HG03095 (cell line): ENCODE data around the gene JTB.
"Not testable (repeated sequence)": the region's sequence is repeated elsewhere in the genome, so short reads cannot be mapped to it uniquely, and the experiment has no call there.

Source experiments
- ATAC-seq: cut with Tn5 transposase; IDR thresholded peaks from one replicate; pipeline ENCODE4 v1.9.1; 2021; ENCODE audit warnings: moderate library complexity; ENCODE audit not compliant: unreplicated experiment

Gene JTB

GRCh38 chr1:153979091-153979490, 1.6 kb upstream of the JTB start:
- ATAC-seq: not testable (repeated sequence)

GRCh38 chr1:153978274-153978909, 918 bp upstream of the JTB start:
- no peak for ATAC-seq

- no peak for ATAC-seq
These were observed 640 bp downstream of the JTB start for GRCh38 chr1:153976819-153977249.

GRCh38 chr1:153973525-153973924, 3.9 kb downstream of the JTB start:
- ATAC-seq: no peak

- ATAC-seq: no peak
These were observed 4.4 kb downstream of the JTB start for GRCh38 chr1:153973071-153973470.

GRCh38 chr1:153970346-153970745, 7.1 kb downstream of the JTB start:
- ATAC-seq: no peak

- ATAC-seq: no peak
These were observed 8.5 kb downstream of the JTB start for GRCh38 chr1:153968972-153969371.

- no peak for ATAC-seq
These were observed 9.1 kb downstream of the JTB start for GRCh38 chr1:153968408-153968807.

GRCh38 chr1:153968000-153968363, 9.5 kb downstream of the JTB start:
- ATAC-seq: no peak

- ATAC-seq: peak; percentile 58
These were observed 10.1 kb downstream of the JTB start, which contains the start of gene CREB3L4 for GRCh38 chr1:153967107-153967999. CREB3L4 (plus strand) TSS chr1:153967902; CDS start chr1:153968526, 624 bp downstream.

GRCh38 chr1:153963850-153964331, 13.6 kb downstream of the JTB start:
- no peak for ATAC-seq

- ATAC-seq: peak; percentile 44
These were observed 14.2 kb downstream of the JTB start, which contains the start of gene SLC39A1 for GRCh38 chr1:153963030-153963849. SLC39A1 (minus strand) TSS chr1:153963537; CDS start chr1:153962715, 822 bp downstream.

- no peak for ATAC-seq
These were observed 15.1 kb downstream of the JTB start for GRCh38 chr1:153962088-153963029.

GRCh38 chr1:153961421-153961820, 16.1 kb downstream of the JTB start:
- no peak for ATAC-seq

- no peak for ATAC-seq
These were observed 17.3 kb downstream of the JTB start for GRCh38 chr1:153960206-153960605.

GRCh38 chr1:153959454-153959853, 18.0 kb downstream of the JTB start:
- no peak for ATAC-seq

GRCh38 chr1:153958961-153959260, 18.6 kb downstream of the JTB start:
- no peak for ATAC-seq

- peak; percentile 68 for ATAC-seq
These were observed 19.1 kb downstream of the JTB start, which contains the start of gene CRTC2 for GRCh38 chr1:153958111-153958960. CRTC2 (minus strand) TSS chr1:153958612; CDS start chr1:153958497, 115 bp downstream.

- ATAC-seq: no peak
These were observed 19.7 kb downstream of the JTB start for GRCh38 chr1:153957744-153958110.
